Measurements from ENCODE around the gene GSTM3. TPM values are rescaled to one million over a fixed set of nuclear protein-coding genes. Genes with fewer than 3 reads are reported as not detected.

The GSTM3 gene
- total RNA-seq, 1 donor from 2014 or later = 93.7 TPM

GRCh38 chr1:109762821-109763645, 22.2 kb upstream of the GSTM3 start:
- intact Hi-C loops (cut with micrococcal nuclease) = no loop called here
- H3K4me3 ChIP-seq = no peak overlapping the region
- no peak for TF ChIP-seq CTCF (IDR thresholded peaks at IDR 0.05; ENCODE audit: borderline replicate concordance)
- H3K27me3 ChIP-seq (ENCODE audit: low read depth) = no peaks in the 10 kb centered on the region
- H3K36me3 ChIP-seq = no peaks in the 10 kb centered on the region
- DNase-seq = peak; percentile 14
- no peaks in the 10 kb centered on the region for H3K9me3 ChIP-seq (replicated peaks)
- peaks cover 19% of the 10 kb centered on the region for H3K4me1 ChIP-seq
- no peak overlapping the region for H3K27ac ChIP-seq (replicated peaks)

GRCh38 chr1:109762039-109762585, 21.3 kb upstream of the GSTM3 start:
- Histone ChIP-seq H3K36me3 (no peaks in the 10 kb centered on the region), H3K4me3 (no peak overlapping the region), H3K27ac (replicated peaks) (no peak overlapping the region), H3K4me1 (peaks cover 10% of the 10 kb centered on the region), H3K27me3 (ENCODE audit: low read depth) (no peaks in the 10 kb centered on the region), H3K9me3 (replicated peaks) (no peaks in the 10 kb centered on the region)
- TF ChIP-seq CTCF (IDR thresholded peaks at IDR 0.05; ENCODE audit: borderline replicate concordance) = no peak
- DNase-seq = peak; percentile 5
- intact Hi-C loops (cut with micrococcal nuclease) = no loop called here

GRCh38 chr1:109761227-109762038, 20.6 kb upstream of the GSTM3 start:
- Histone ChIP-seq H3K9me3 (replicated peaks) (no peaks in the 10 kb centered on the region), H3K27me3 (ENCODE audit: low read depth) (no peaks in the 10 kb centered on the region), H3K27ac (replicated peaks) (no peak overlapping the region)

GRCh38 chr1:109760581-109761226, 19.9 kb upstream of the GSTM3 start:
- Histone ChIP-seq H3K4me3 (no peak overlapping the region), H3K36me3 (no peaks in the 10 kb centered on the region), H3K4me1 (no peaks in the 10 kb centered on the region), H3K27me3 (ENCODE audit: low read depth) (no peaks in the 10 kb centered on the region), H3K9me3 (replicated peaks) (no peaks in the 10 kb centered on the region), H3K27ac (replicated peaks) (no peak overlapping the region)
- no peak for TF ChIP-seq CTCF (IDR thresholded peaks at IDR 0.05; ENCODE audit: borderline replicate concordance)
- no peak for DNase-seq
- intact Hi-C loops (cut with micrococcal nuclease) = no loop called here

More at GRCh38 chr1:109761227-109762038, 20.6 kb upstream of the GSTM3 start:
- H3K4me1 ChIP-seq = peaks cover 3% of the 10 kb centered on the region
- intact Hi-C loops (cut with micrococcal nuclease) = no loop called here
- TF ChIP-seq CTCF (IDR thresholded peaks at IDR 0.05; ENCODE audit: borderline replicate concordance) = no peak
- no peaks in the 10 kb centered on the region for H3K36me3 ChIP-seq
- peak; percentile 42 for DNase-seq
- H3K4me3 ChIP-seq = no peak overlapping the region

Data from left ventricle myocardium inferior (tissue), 1 donor.